SU-DHL-6 (cell line): ENCODE measurements around the gene MTMR10.

ENCODE experiments used
- H2AFZ ChIP-seq: fragments of 200-600 bp; sonication (generic); 2 replicates; pipeline ENCODE4 v1.6.1; 2014; ENCODE audit warnings: low read depth, mild to moderate bottlenecking, moderate library complexity, mixed read lengths, antibody characterized with exemption, low read length; ENCODE audit not compliant: severe bottlenecking
- H3F3A ChIP-seq: fragments of 200-600 bp; shearing (Covaris generic); 2 replicates; pipeline ENCODE4 v1.6.0; 2016; ENCODE audit warnings: antibody characterized with exemption, mild to moderate bottlenecking; ENCODE audit not compliant: insufficient read depth
- H3K27ac ChIP-seq: fragments of 200-600 bp; sonication (generic); 2 replicates; pipeline ENCODE4 v1.5.1; 2016; ENCODE audit warnings: low read depth, mild to moderate bottlenecking, low read length, moderate library complexity, mixed read lengths
- H3K27me3 ChIP-seq: fragments of 200-600 bp; sonication (generic), shearing (Covaris generic); 2 replicates; pipeline ENCODE4 v1.6.0; 2014; ENCODE audit warnings: mild to moderate bottlenecking, low read length
- H3K36me3 ChIP-seq: fragments of 200-600 bp; sonication (generic); 2 replicates; pipeline ENCODE4 v1.6.1; 2014; ENCODE audit warnings: mild to moderate bottlenecking, low read length, mixed read lengths
- H3K4me2 ChIP-seq: fragments of 300-600, 200-600 bp; shearing (Covaris generic), sonication (generic); 2 replicates; pipeline ENCODE4 v1.6.0; 2014; ENCODE audit warnings: low read length, low read depth, mild to moderate bottlenecking; ENCODE audit not compliant: poor library complexity, severe bottlenecking
- H3K4me3 ChIP-seq: fragments of 200-600 bp; sonication (generic); 2 replicates; pipeline ENCODE4 v1.5.1; 2014; ENCODE audit warnings: antibody characterized with exemption, low read length, mild to moderate bottlenecking, mixed read lengths; ENCODE audit not compliant: insufficient read depth, poor library complexity, severe bottlenecking
- H3K79me2 ChIP-seq: fragments of 200-600 bp; sonication (generic); 2 replicates; pipeline ENCODE4 v1.6.1; 2014; ENCODE audit warnings: mild to moderate bottlenecking, low read length, moderate library complexity; ENCODE audit not compliant: insufficient read depth
- H3K9ac ChIP-seq: fragments of 200-600 bp; sonication (generic); 2 replicates; pipeline ENCODE4 v1.7.0; 2014; ENCODE audit warnings: mild to moderate bottlenecking, low read length
- H3K9me2 ChIP-seq: fragments of 200-600 bp; sonication (generic); replicated peaks from 2 replicates; pipeline ENCODE4 v1.6.1; 2014; ENCODE audit warnings: low read length; ENCODE audit not compliant: insufficient read depth
- H3K9me3 ChIP-seq: fragments of 200-600 bp; sonication (generic); 2 replicates; pipeline ENCODE4 v1.6.1; 2014; ENCODE audit warnings: low read length, mixed read lengths; ENCODE audit not compliant: insufficient read depth
- H4K20me1 ChIP-seq: fragments of 200-600 bp; sonication (generic); 2 replicates; pipeline ENCODE4 v1.6.1; 2014; ENCODE audit warnings: low read depth, mild to moderate bottlenecking, antibody characterized with exemption, low read length, moderate library complexity, mixed read lengths
- EZH2phosphoT487 ChIP-seq: fragments of 200-600 bp; sonication (generic), shearing (Covaris generic); conservative IDR thresholded peaks from 2 replicates; pipeline ENCODE4 v1.6.1; 2018; ENCODE audit warnings: mild to moderate bottlenecking, antibody characterized with exemption, low read length, moderate library complexity, mixed read lengths
- TF ChIP-seq, protein P1 (sequence below): fragments of 200-600 bp; sonication (generic); IDR thresholded peaks from one replicate; pipeline ENCODE4 v1.5.1; 2017; ENCODE audit warnings: antibody characterized with exemption, mild to moderate bottlenecking, low read length, moderate library complexity; ENCODE audit not compliant: insufficient read depth, poor library complexity, severe bottlenecking

MTMR10 gene

DNA sequence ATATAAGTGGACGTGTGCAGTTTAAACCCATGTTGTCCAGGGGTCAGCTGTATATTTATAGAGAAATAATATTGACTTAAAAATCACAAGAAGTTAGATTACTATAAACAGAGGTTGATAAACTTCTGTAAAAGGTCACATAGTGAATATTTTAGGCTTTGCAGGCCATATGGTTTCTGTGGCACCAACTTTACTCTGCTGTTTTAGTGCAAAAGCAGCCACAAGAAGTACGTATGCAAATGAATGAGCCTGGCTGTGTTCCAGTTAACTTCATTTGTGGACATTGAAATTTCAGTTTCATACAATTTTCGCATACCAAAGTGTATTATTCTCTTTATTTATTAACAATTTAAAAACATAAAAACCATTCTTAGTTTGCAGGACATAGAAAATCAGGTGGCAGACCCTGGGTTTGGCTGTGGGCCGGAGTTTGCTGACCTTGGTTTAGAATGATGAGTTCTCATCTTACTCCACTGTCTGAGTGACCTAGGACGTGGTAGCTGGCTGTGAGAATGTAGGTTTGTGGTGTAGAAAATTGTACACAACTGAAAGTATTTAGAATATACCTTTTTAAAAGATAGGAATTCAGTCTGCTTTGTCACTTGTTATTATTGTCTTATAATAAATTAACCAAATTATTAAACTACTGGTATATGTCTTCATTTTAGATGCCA lies 71.4 kb downstream of the MTMR10 start:
- Histone ChIP-seq H3K9me2 (no peaks in the 10 kb centered on the region), H3K27me3 (no peaks in the 10 kb centered on the region), H3K4me3 (no peak overlapping the region), H3K4me2 (peak overlapping the region; percentile 6), H3K36me3 (no peaks in the 10 kb centered on the region; the same call in 1 of the 2 replicates), H3F3A (no peaks in the 10 kb centered on the region), H3K9ac (no peak overlapping the region), H3K27ac (no peak overlapping the region), H4K20me1 (no peaks in the 10 kb centered on the region), H3K9me3 (no peaks in the 10 kb centered on the region), H3K79me2 (no peaks in the 10 kb centered on the region), H2AFZ (no peak overlapping the region)
- TF ChIP-seq EZH2phosphoT487, result no peak
- TF ChIP-seq, protein P1, sequence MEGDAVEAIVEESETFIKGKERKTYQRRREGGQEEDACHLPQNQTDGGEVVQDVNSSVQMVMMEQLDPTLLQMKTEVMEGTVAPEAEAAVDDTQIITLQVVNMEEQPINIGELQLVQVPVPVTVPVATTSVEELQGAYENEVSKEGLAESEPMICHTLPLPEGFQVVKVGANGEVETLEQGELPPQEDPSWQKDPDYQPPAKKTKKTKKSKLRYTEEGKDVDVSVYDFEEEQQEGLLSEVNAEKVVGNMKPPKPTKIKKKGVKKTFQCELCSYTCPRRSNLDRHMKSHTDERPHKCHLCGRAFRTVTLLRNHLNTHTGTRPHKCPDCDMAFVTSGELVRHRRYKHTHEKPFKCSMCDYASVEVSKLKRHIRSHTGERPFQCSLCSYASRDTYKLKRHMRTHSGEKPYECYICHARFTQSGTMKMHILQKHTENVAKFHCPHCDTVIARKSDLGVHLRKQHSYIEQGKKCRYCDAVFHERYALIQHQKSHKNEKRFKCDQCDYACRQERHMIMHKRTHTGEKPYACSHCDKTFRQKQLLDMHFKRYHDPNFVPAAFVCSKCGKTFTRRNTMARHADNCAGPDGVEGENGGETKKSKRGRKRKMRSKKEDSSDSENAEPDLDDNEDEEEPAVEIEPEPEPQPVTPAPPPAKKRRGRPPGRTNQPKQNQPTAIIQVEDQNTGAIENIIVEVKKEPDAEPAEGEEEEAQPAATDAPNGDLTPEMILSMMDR, result no peak

- no peaks in the 10 kb centered on the region for H3F3A ChIP-seq
- no peak overlapping the region for H2AFZ ChIP-seq
- H3K4me3 ChIP-seq, result no peak overlapping the region
- no peaks in the 10 kb centered on the region for H4K20me1 ChIP-seq
- H3K79me2 ChIP-seq, result no peaks in the 10 kb centered on the region
- no peaks in the 10 kb centered on the region for H3K27me3 ChIP-seq
- H3K36me3 ChIP-seq, result no peaks in the 10 kb centered on the region; the same call in 1 of the 2 replicates
- H3K4me2 ChIP-seq, result no peak overlapping the region
- H3K9me3 ChIP-seq, result no peaks in the 10 kb centered on the region
- no peak overlapping the region for H3K9ac ChIP-seq
- TF ChIP-seq, protein P1, result no peak
- TF ChIP-seq EZH2phosphoT487, result no peak
- H3K27ac ChIP-seq, result no peak overlapping the region
- no peaks in the 10 kb centered on the region for H3K9me2 ChIP-seq
These were observed 73.1 kb downstream of the MTMR10 start for GRCh38 chr15:30918366-30918765.

DNA sequence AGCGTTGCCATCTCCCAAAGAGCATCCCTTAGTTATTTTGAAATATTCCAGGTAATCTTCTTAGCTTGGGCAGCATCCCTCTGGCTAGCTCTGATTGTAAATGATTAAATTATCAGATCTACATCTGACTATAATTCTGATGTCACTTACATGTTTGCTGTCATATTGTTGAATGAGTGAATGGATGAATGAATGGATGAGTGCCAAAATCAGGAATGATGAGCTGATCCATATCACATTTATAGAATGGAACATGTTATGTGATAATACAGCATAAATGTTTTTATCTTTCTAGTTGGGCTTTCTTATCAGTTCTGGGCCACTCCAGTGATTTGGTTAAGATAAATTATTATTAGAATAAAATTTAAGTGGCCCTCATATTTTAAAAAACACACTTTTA lies 73.8 kb downstream of the MTMR10 start:
- Histone ChIP-seq H3K9me2 (no peaks in the 10 kb centered on the region), H3K27me3 (no peaks in the 10 kb centered on the region), H3K9ac (no peak overlapping the region), H3K4me3 (no peak overlapping the region), H3K9me3 (no peaks in the 10 kb centered on the region), H2AFZ (no peak overlapping the region), H3K79me2 (no peaks in the 10 kb centered on the region), H3K36me3 (no peaks in the 10 kb centered on the region; the same call in 1 of the 2 replicates), H3K4me2 (no peak overlapping the region), H3K27ac (no peak overlapping the region), H3F3A (no peaks in the 10 kb centered on the region), H4K20me1 (no peaks in the 10 kb centered on the region)
- no peak for TF ChIP-seq EZH2phosphoT487
- TF ChIP-seq, protein P1, result no peak
